HCT116 (cell line): ENCODE results near the gene RPL10A. TPM values are rescaled to one million over a fixed set of nuclear protein-coding genes. Genes with fewer than 3 reads are reported as not detected.

Source experiments
- ATAC-seq: fragments of 200-7000 bp; cut with Tn5 transposase; 2 replicates; pipeline ENCODE4 v1.9.1; 2020; ENCODE audit warnings: mild to moderate bottlenecking, moderate library complexity
- BruUV-seq: library from RNA; stranded (reverse); fragments of 400-500 nt; replicated peaks from 2 replicates; lab custom pipeline; 2021; lab: Mats Ljungman, UMichigan
- CTCF ChIA-PET: fragments of 300-600 bp; sonication (Branson Sonifier 250); formaldehyde crosslinking; loops from one replicate; lab custom pipeline; 2021; ENCODE audit warnings: antibody characterized with exemption; lab: Charles Lee
- POLR2A ChIA-PET: fragments of 300-600, 350-600 bp; sonication (Branson Sonifier 250); formaldehyde crosslinking; loops from one replicate; lab custom pipeline; 2021; ENCODE audit warnings: antibody characterized with exemption; lab: Charles Lee
- RAD21 ChIA-PET, 2 experiments: fragments of 300-600 bp; sonication (Branson Sonifier 250); formaldehyde crosslinking; loops; one replicate each; lab custom pipeline; 2023; ENCODE audit warnings: low total read pairs in 2 of 2; ENCODE audit not compliant: uncharacterized antibody in 2 of 2, unreplicated experiment in 2 of 2, low non-redundant PET in 1 of 2; lab: Charles Lee
- DNase-seq: peaks from one replicate; pipeline ENCODE4 v3.0.0-alpha.2; 2010; ENCODE audit warnings: low read depth, low spot score
- H2AFZ ChIP-seq: fragments of 200-600 bp; shearing (Covaris generic), sonication (generic); 2 replicates; pipeline ENCODE4 v1.6.1; 2017; ENCODE audit warnings: low read depth, mixed run types, mixed read lengths, antibody characterized with exemption, low read length; ENCODE audit not compliant: poor library complexity, severe bottlenecking
- H3K27ac ChIP-seq: 2 replicates; pipeline ENCODE4 v1.5.1; 2012; ENCODE audit warnings: low read depth, low read length
- H3K27me3 ChIP-seq: fragments of 200-600 bp; sonication (generic); 2 replicates; pipeline ENCODE4 v1.6.1; 2016; ENCODE audit warnings: mixed run types, low read length, mixed read lengths; ENCODE audit not compliant: insufficient read depth
- H3K36me3 ChIP-seq, 2 experiments: fragments of 200-500 bp in 1 of 2; fragments of 200-600 bp in 1 of 2; sonication (Bioruptor generic) in 1 of 2; sonication (generic) in 1 of 2; 2 replicates each; pipeline versions ENCODE4 v1.5.1 to v1.6.1; 2014 to 2016; ENCODE audit warnings: low read length in 2 of 2, inconsistent platforms in 1 of 2, mixed read lengths in 1 of 2, mixed run types in 1 of 2; ENCODE audit not compliant: insufficient read depth in 2 of 2, control insufficient read depth in 1 of 2
- H3K4me1 ChIP-seq, 2 experiments: fragments of 200-600 bp in 1 of 2; sonication (generic) in 1 of 2; 2 replicates each; pipeline versions ENCODE4 v1.5.1 to v1.6.1; 2012 to 2017; ENCODE audit warnings: low read length in 2 of 2, inconsistent platforms in 1 of 2, mild to moderate bottlenecking in 1 of 2, mixed read lengths in 1 of 2, mixed run types in 1 of 2, moderate library complexity in 1 of 2; ENCODE audit not compliant: insufficient read depth in 2 of 2, control insufficient read depth in 1 of 2
- H3K4me2 ChIP-seq: fragments of 200-600 bp; sonication (generic); 2 replicates; pipeline ENCODE4 v1.6.1; 2017; ENCODE audit warnings: mixed run types, low read length, mixed read lengths
- H3K4me3 ChIP-seq, 2 experiments: fragments of 200-600 bp in 1 of 2; sonication (generic) in 1 of 2; replicated peaks in 1 of 2; 2 replicates each; pipeline ENCODE4 v1.5.1; 2011 to 2016; ENCODE audit warnings: low read length in 2 of 2, control low read depth in 1 of 2, low read depth in 1 of 2, mild to moderate bottlenecking in 1 of 2, mixed read lengths in 1 of 2, mixed run types in 1 of 2
- H3K79me2 ChIP-seq: fragments of 200-600 bp; sonication (generic); 2 replicates; pipeline ENCODE4 v1.6.1; 2017; ENCODE audit warnings: mild to moderate bottlenecking, mixed run types, low read length, moderate library complexity, mixed read lengths; ENCODE audit not compliant: insufficient read depth
- H3K9ac ChIP-seq: fragments of 200-600 bp; sonication (generic); 2 replicates; pipeline ENCODE4 v1.6.1; 2016; ENCODE audit warnings: low read length, mixed read lengths
- H3K9me2 ChIP-seq: fragments of 200-600 bp; sonication (generic), shearing (Covaris generic); 2 replicates; pipeline ENCODE4 v1.6.1; 2017; ENCODE audit warnings: mixed run types, mild to moderate bottlenecking, moderate library complexity; ENCODE audit not compliant: insufficient read depth
- H3K9me3 ChIP-seq, 2 experiments: fragments of 200-500 bp in 1 of 2; fragments of 200-600 bp in 1 of 2; sonication (Bioruptor generic) in 1 of 2; sonication (generic) in 1 of 2; 2 replicates each; pipeline ENCODE4 v1.6.1; 2014 to 2017; ENCODE audit warnings: low read length in 2 of 2, mixed read lengths in 2 of 2, inconsistent platforms in 1 of 2, low read depth in 1 of 2, mild to moderate bottlenecking in 1 of 2, mixed run types in 1 of 2, moderate library complexity in 1 of 2; ENCODE audit not compliant: control insufficient read depth in 1 of 2, insufficient read depth in 1 of 2
- H4K20me1 ChIP-seq: fragments of 200-600 bp; sonication (generic), shearing (Covaris generic); 2 replicates; pipeline ENCODE4 v1.6.1; 2017; ENCODE audit warnings: mixed run types, mild to moderate bottlenecking, moderate library complexity; ENCODE audit not compliant: insufficient read depth
- CBX3 ChIP-seq: IDR thresholded peaks from 2 replicates; pipeline ENCODE4 v1.6.1; 2012; ENCODE audit warnings: low read depth
- CEBPB ChIP-seq: IDR thresholded peaks from 2 replicates; pipeline ENCODE4 v1.6.1; 2012; ENCODE audit warnings: low read depth
- EGR1 ChIP-seq: IDR thresholded peaks from 2 replicates; pipeline ENCODE4 v1.6.1; 2012; ENCODE audit warnings: low read depth
- ELF1 ChIP-seq: IDR thresholded peaks from 2 replicates; pipeline ENCODE4 v1.6.1; 2012; ENCODE audit warnings: low read depth, borderline replicate concordance
- EZH2 ChIP-seq: fragments of 200-600 bp; sonication (generic); IDR thresholded peaks from 2 replicates; pipeline ENCODE4 v1.6.1; 2017; ENCODE audit warnings: antibody characterized with exemption, mixed run types
- EZH2phosphoT487 ChIP-seq: fragments of 200-600 bp; IDR thresholded peaks from 2 replicates; pipeline ENCODE4 v1.6.1; 2018; ENCODE audit warnings: antibody characterized with exemption, borderline replicate concordance
- FOSL1 ChIP-seq: IDR thresholded peaks from 2 replicates; pipeline ENCODE4 v1.6.1; 2012; ENCODE audit warnings: low read depth
- JUND ChIP-seq: IDR thresholded peaks from 2 replicates; pipeline ENCODE4 v1.6.1; 2012
- POLR2AphosphoS5 ChIP-seq: IDR thresholded peaks from 2 replicates; pipeline ENCODE4 v1.6.1; 2011; ENCODE audit warnings: mild to moderate bottlenecking, low read depth, low read length, moderate library complexity
- RAD21 ChIP-seq: IDR thresholded peaks from 2 replicates; pipeline ENCODE4 v1.6.1; 2012; ENCODE audit warnings: low read depth, mild to moderate bottlenecking
- SIN3A ChIP-seq: IDR thresholded peaks from 2 replicates; pipeline ENCODE4 v1.6.1; 2012; ENCODE audit warnings: low read depth
- SP1 ChIP-seq: IDR thresholded peaks from 2 replicates; pipeline ENCODE4 v1.6.1; 2012; ENCODE audit warnings: low read depth
- SRF ChIP-seq: IDR thresholded peaks from 2 replicates; pipeline ENCODE4 v1.6.1; 2012; ENCODE audit warnings: low read depth
- TCF7L2 ChIP-seq: IDR thresholded peaks from 2 replicates; pipeline ENCODE4 v1.7.0; 2011; ENCODE audit warnings: borderline replicate concordance, inconsistent platforms; ENCODE audit not compliant: insufficient read depth, insufficient read length; ENCODE audit errors: extremely low read depth
- YY1 ChIP-seq: IDR thresholded peaks from 2 replicates; pipeline ENCODE4 v1.6.1; 2011; ENCODE audit warnings: low read length, low read depth, moderate library complexity, mild to moderate bottlenecking; ENCODE audit not compliant: insufficient replicate concordance; ENCODE audit errors: extremely low read depth
- ZNF274 ChIP-seq: fragments of 200-500 bp; sonication (Bioruptor generic); IDR thresholded peaks from 2 replicates; pipeline ENCODE4 v1.6.1; 2014; ENCODE audit warnings: mild to moderate bottlenecking, low read depth, low read length, inconsistent platforms
- intact Hi-C: fragments of 100-400 bp; cut with micrococcal nuclease; formaldehyde crosslinking; loops from 2 replicates; pipeline ENCODE4 v1.10.0; 2022
- total RNA-seq: library from RNA; stranded (reverse); gene quantifications from one replicate; pipeline ENCODE4 v1.2.1, GENCODE V29; 2021; ENCODE audit not compliant: unreplicated experiment
- TF ChIP-seq, protein P1 (sequence below), 3 experiments: fragments of 200-600 bp in 1 of 3; sonication (generic) in 1 of 3; IDR thresholded peaks in 2 of 3; conservative IDR thresholded peaks in 1 of 3; 2 replicates each; pipeline ENCODE4 v1.5.1; 2012 to 2017; ENCODE audit warnings: low read depth in 2 of 3, low read length in 2 of 3, antibody characterized with exemption in 1 of 3, borderline replicate concordance in 1 of 3, control low read depth in 1 of 3, mild to moderate bottlenecking in 1 of 3, mixed read lengths in 1 of 3, mixed run types in 1 of 3, moderate library complexity in 1 of 3; ENCODE audit not compliant: insufficient read depth in 1 of 3
- TF ChIP-seq, protein P2 (sequence below): IDR thresholded peaks from 2 replicates; pipeline ENCODE4 v1.6.1; 2011; ENCODE audit warnings: mild to moderate bottlenecking, low read length, moderate library complexity; ENCODE audit not compliant: insufficient replicate concordance; ENCODE audit errors: extremely low read depth
- TF ChIP-seq, protein P3 (sequence below): IDR thresholded peaks from 2 replicates; pipeline ENCODE4 v1.6.1; 2012; ENCODE audit warnings: low read depth
- TF ChIP-seq, protein P4 (sequence below): IDR thresholded peaks from 2 replicates; pipeline ENCODE4 v1.6.1; 2012

Gene RPL10A
- total RNA-seq, 1 experiment from 2014 or later = 1,981 TPM

DNA sequence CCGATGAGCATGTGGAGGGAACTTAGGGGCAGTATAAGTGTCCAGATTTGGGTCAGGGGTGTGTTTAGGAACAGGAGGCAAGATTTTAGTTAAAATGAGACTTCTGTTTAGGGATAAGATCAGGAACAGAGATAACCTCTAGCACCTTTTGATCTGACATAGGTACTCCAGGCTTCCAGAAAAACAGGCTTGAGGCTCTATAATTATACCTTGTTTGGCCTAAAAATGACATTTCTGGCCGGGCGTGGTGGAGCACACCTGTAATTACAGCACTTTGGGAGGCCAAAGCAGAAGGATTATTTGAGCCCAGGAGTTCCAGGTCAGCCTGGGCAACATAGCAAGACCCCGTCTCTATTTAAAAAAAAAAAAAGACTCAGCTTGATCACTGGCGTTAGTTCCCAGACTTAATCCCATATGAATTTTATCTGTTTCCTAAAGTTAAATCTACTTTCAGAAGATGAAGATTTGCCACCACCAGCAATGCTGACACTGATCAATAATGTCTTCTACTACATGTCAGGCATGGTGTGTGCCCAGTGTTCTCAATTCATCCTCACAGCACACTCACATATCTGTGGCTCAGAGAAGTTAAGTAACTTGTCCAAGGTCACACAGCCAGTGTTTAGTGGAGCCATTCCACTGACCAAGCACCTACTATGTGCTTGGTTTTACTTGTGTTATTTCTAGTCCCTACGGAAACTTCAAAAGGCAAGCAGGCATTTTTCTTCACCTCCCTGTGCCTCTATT is 50.5 kb downstream of the RPL10A start:
- ATAC-seq = no peak
- H3K9me3 ChIP-seq = no peaks in the 10 kb centered on the region
- CTCF ChIA-PET = no interaction called here
- H2AFZ ChIP-seq = no peak overlapping the region
- H4K20me1 ChIP-seq = no peaks in the 10 kb centered on the region
- no peaks in the 10 kb centered on the region for H3K36me3 ChIP-seq
- no peak overlapping the region for H3K9ac ChIP-seq
- intact Hi-C loops = no loop called here
- H3K79me2 ChIP-seq = no peaks in the 10 kb centered on the region
- POLR2A ChIA-PET = no interaction called here
- BruUV-seq = no TSS peak
- no peaks in the 10 kb centered on the region for H3K9me2 ChIP-seq
- RAD21 ChIA-PET = no interaction called here
- no peaks in the 10 kb centered on the region for H3K27me3 ChIP-seq
- no peak for DNase-seq
- no peak overlapping the region for H3K4me2 ChIP-seq
- peaks cover 0 to 17% of the 10 kb centered on the region in 2 experiments; a peak in 3 of 4 replicates for H3K4me1 ChIP-seq
- TF ChIP-seq, protein P1, sequence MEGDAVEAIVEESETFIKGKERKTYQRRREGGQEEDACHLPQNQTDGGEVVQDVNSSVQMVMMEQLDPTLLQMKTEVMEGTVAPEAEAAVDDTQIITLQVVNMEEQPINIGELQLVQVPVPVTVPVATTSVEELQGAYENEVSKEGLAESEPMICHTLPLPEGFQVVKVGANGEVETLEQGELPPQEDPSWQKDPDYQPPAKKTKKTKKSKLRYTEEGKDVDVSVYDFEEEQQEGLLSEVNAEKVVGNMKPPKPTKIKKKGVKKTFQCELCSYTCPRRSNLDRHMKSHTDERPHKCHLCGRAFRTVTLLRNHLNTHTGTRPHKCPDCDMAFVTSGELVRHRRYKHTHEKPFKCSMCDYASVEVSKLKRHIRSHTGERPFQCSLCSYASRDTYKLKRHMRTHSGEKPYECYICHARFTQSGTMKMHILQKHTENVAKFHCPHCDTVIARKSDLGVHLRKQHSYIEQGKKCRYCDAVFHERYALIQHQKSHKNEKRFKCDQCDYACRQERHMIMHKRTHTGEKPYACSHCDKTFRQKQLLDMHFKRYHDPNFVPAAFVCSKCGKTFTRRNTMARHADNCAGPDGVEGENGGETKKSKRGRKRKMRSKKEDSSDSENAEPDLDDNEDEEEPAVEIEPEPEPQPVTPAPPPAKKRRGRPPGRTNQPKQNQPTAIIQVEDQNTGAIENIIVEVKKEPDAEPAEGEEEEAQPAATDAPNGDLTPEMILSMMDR (IDR thresholded peaks at IDR 0.05 in 2 of 3, conservative IDR thresholded peaks at IDR 0.05 in 1 of 3; ENCODE audit: borderline replicate concordance in 1 of 3, insufficient read depth in 1 of 3, low read depth in 2 of 3, low read length in 2 of 3) = no peak
- TF ChIP-seq SRF = no peak
- TF ChIP-seq TCF7L2 = no peak
- TF ChIP-seq RAD21 = no peak
- TF ChIP-seq ZNF274 = no peak
- no peak for TF ChIP-seq CEBPB
- no peak for TF ChIP-seq CBX3
- no peak for TF ChIP-seq EZH2
- TF ChIP-seq, protein P2, sequence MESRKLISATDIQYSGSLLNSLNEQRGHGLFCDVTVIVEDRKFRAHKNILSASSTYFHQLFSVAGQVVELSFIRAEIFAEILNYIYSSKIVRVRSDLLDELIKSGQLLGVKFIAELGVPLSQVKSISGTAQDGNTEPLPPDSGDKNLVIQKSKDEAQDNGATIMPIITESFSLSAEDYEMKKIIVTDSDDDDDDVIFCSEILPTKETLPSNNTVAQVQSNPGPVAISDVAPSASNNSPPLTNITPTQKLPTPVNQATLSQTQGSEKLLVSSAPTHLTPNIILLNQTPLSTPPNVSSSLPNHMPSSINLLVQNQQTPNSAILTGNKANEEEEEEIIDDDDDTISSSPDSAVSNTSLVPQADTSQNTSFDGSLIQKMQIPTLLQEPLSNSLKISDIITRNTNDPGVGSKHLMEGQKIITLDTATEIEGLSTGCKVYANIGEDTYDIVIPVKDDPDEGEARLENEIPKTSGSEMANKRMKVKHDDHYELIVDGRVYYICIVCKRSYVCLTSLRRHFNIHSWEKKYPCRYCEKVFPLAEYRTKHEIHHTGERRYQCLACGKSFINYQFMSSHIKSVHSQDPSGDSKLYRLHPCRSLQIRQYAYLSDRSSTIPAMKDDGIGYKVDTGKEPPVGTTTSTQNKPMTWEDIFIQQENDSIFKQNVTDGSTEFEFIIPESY = no peak
- no peak for TF ChIP-seq ELF1
- TF ChIP-seq, protein P3, sequence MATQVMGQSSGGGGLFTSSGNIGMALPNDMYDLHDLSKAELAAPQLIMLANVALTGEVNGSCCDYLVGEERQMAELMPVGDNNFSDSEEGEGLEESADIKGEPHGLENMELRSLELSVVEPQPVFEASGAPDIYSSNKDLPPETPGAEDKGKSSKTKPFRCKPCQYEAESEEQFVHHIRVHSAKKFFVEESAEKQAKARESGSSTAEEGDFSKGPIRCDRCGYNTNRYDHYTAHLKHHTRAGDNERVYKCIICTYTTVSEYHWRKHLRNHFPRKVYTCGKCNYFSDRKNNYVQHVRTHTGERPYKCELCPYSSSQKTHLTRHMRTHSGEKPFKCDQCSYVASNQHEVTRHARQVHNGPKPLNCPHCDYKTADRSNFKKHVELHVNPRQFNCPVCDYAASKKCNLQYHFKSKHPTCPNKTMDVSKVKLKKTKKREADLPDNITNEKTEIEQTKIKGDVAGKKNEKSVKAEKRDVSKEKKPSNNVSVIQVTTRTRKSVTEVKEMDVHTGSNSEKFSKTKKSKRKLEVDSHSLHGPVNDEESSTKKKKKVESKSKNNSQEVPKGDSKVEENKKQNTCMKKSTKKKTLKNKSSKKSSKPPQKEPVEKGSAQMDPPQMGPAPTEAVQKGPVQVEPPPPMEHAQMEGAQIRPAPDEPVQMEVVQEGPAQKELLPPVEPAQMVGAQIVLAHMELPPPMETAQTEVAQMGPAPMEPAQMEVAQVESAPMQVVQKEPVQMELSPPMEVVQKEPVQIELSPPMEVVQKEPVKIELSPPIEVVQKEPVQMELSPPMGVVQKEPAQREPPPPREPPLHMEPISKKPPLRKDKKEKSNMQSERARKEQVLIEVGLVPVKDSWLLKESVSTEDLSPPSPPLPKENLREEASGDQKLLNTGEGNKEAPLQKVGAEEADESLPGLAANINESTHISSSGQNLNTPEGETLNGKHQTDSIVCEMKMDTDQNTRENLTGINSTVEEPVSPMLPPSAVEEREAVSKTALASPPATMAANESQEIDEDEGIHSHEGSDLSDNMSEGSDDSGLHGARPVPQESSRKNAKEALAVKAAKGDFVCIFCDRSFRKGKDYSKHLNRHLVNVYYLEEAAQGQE = no peak
- TF ChIP-seq POLR2AphosphoS5 = no peak
- TF ChIP-seq, protein P4, sequence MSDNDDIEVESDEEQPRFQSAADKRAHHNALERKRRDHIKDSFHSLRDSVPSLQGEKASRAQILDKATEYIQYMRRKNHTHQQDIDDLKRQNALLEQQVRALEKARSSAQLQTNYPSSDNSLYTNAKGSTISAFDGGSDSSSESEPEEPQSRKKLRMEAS = no peak
- TF ChIP-seq JUND = no peak
- TF ChIP-seq SP1 = no peak
- TF ChIP-seq YY1 = no peak
- TF ChIP-seq EZH2phosphoT487 = no peak
- TF ChIP-seq EGR1 = no peak
- no peak for TF ChIP-seq SIN3A
- no peak for TF ChIP-seq FOSL1
- no peak overlapping the region for H3K4me3 ChIP-seq
- H3K27ac ChIP-seq = no peak overlapping the region
